H9 (cell line): ENCODE data around the gene DNAJC24. TPM values are rescaled to one million over a fixed set of nuclear protein-coding genes. Genes with fewer than 3 reads are reported as not detected.

Experiments
- DNase-seq: peaks from one replicate; pipeline ENCODE4 v3.0.0-alpha.2; 2017
- H2AFZ ChIP-seq: one replicate; pipeline ENCODE4 v1.6.1; 2013; ENCODE audit warnings: mild to moderate bottlenecking, low read length, control low read depth, moderate library complexity
- H2AK5ac ChIP-seq: 2 replicates; pipeline ENCODE4 v1.6.1; 2013; ENCODE audit warnings: low read length, control low read depth, mixed read lengths; ENCODE audit not compliant: insufficient read length
- H2BK120ac ChIP-seq: one replicate; pipeline ENCODE4 v1.6.1; 2013; ENCODE audit warnings: low read depth, mild to moderate bottlenecking, low read length, control low read depth, inconsistent platforms; ENCODE audit not compliant: poor library complexity, severe bottlenecking
- H2BK12ac ChIP-seq: 2 replicates; pipeline ENCODE4 v1.6.1; 2013; ENCODE audit warnings: low read length, control low read depth, mixed read lengths, low read depth; ENCODE audit not compliant: insufficient read length
- H2BK15ac ChIP-seq: 2 replicates; pipeline ENCODE4 v1.6.1; 2013; ENCODE audit warnings: low read depth, low read length, control low read depth
- H2BK20ac ChIP-seq: one replicate; pipeline ENCODE4 v1.6.1; 2013; ENCODE audit warnings: low read depth, mild to moderate bottlenecking, low read length, control low read depth, inconsistent platforms; ENCODE audit not compliant: poor library complexity, severe bottlenecking
- H2BK5ac ChIP-seq: 2 replicates; pipeline ENCODE4 v1.6.1; 2013; ENCODE audit warnings: low read length, control low read depth, mixed read lengths; ENCODE audit not compliant: insufficient read length
- H3K14ac ChIP-seq: 2 replicates; pipeline ENCODE4 v1.6.1; 2013; ENCODE audit warnings: low read length, control low read depth; ENCODE audit not compliant: insufficient read depth
- H3K18ac ChIP-seq: 2 replicates; pipeline ENCODE4 v1.6.1; 2013; ENCODE audit warnings: low read depth, mild to moderate bottlenecking, mixed read lengths, low read length, control low read depth; ENCODE audit not compliant: insufficient read length
- H3K23ac ChIP-seq: 2 replicates; pipeline ENCODE4 v1.6.1; 2013; ENCODE audit warnings: low read length, control low read depth, mixed read lengths, low read depth; ENCODE audit not compliant: insufficient read length
- H3K23me2 ChIP-seq: 2 replicates; pipeline ENCODE4 v1.6.1; 2013; ENCODE audit warnings: low read depth, mild to moderate bottlenecking, mixed read lengths, low read length, control low read depth; ENCODE audit not compliant: insufficient read length, poor library complexity, severe bottlenecking
- H3K27ac ChIP-seq: 2 replicates; pipeline ENCODE4 v1.5.1; 2013; ENCODE audit warnings: low read length, control low read depth, mixed read lengths, low read depth; ENCODE audit not compliant: insufficient read length
- H3K27me3 ChIP-seq: 2 replicates; pipeline ENCODE4 v1.6.1; 2013; ENCODE audit warnings: low read length, control low read depth, inconsistent platforms; ENCODE audit not compliant: insufficient read depth
- H3K4ac ChIP-seq: 2 replicates; pipeline ENCODE4 v1.6.1; 2013; ENCODE audit warnings: low read depth, mild to moderate bottlenecking, control low read depth, inconsistent platforms, low read length, moderate library complexity
- H3K4me1 ChIP-seq: 2 replicates; pipeline ENCODE4 v1.6.1; 2013; ENCODE audit warnings: low read length, control low read depth, inconsistent platforms; ENCODE audit not compliant: insufficient read depth
- H3K4me2 ChIP-seq: 2 replicates; pipeline ENCODE4 v1.6.1; 2013; ENCODE audit warnings: low read length, control low read depth, mixed read lengths; ENCODE audit not compliant: insufficient read length, insufficient read depth
- H3K56ac ChIP-seq: 2 replicates; pipeline ENCODE4 v1.6.1; 2013; ENCODE audit warnings: low read depth, mild to moderate bottlenecking, mixed read lengths, low read length, control low read depth; ENCODE audit not compliant: insufficient read length
- H3K79me1 ChIP-seq: 2 replicates; pipeline ENCODE4 v1.6.1; 2013; ENCODE audit warnings: low read depth, mild to moderate bottlenecking, moderate library complexity, low read length, control low read depth, inconsistent platforms; ENCODE audit not compliant: insufficient read depth, poor library complexity, severe bottlenecking
- H3K79me2 ChIP-seq: 2 replicates; pipeline ENCODE4 v1.6.1; 2013; ENCODE audit warnings: low read length, control low read depth, inconsistent platforms; ENCODE audit not compliant: insufficient read depth
- H3K9ac ChIP-seq: 2 replicates; pipeline ENCODE4 v1.6.1; 2013; ENCODE audit warnings: low read length, control low read depth, mixed read lengths; ENCODE audit not compliant: insufficient read length; ENCODE audit errors: extremely low read depth
- H3K9me3 ChIP-seq: one replicate; pipeline ENCODE4 v1.6.1; 2013; ENCODE audit warnings: low read depth, low read length, inconsistent platforms; ENCODE audit not compliant: control insufficient read depth
- H3T11ph ChIP-seq: one replicate; pipeline ENCODE4 v1.6.1; 2013; ENCODE audit warnings: mild to moderate bottlenecking, low read length, control low read depth, inconsistent platforms
- H4K20me1 ChIP-seq: one replicate; pipeline ENCODE4 v1.6.1; 2013; ENCODE audit not compliant: control insufficient read depth, insufficient read length, insufficient read depth
- H4K5ac ChIP-seq: 2 replicates; pipeline ENCODE4 v1.6.1; 2013; ENCODE audit warnings: low read depth, mild to moderate bottlenecking, mixed read lengths, low read length, control low read depth; ENCODE audit not compliant: insufficient read length
- H4K8ac ChIP-seq: replicated peaks from 2 replicates; pipeline ENCODE4 v1.6.1; 2013; ENCODE audit warnings: low read length, control low read depth, mixed read lengths, low read depth; ENCODE audit not compliant: insufficient read length
- H4K91ac ChIP-seq: 2 replicates; pipeline ENCODE4 v1.6.1; 2013; ENCODE audit warnings: low read depth, mild to moderate bottlenecking, moderate library complexity, mixed read lengths, low read length, control low read depth; ENCODE audit not compliant: insufficient read length
- H3K27ac Mint-ChIP-seq, 3 experiments: 2 replicates in 2 of 3; 3 replicates in 1 of 3; pipeline ENCODE4 v1.8.0; 2020 to 2021; ENCODE audit warnings: mixed read lengths in 3 of 3, mild to moderate bottlenecking in 1 of 3, moderate library complexity in 1 of 3
- H3K27me3 Mint-ChIP-seq: 2 replicates; pipeline ENCODE4 v1.8.0; 2021; ENCODE audit warnings: low read depth, mild to moderate bottlenecking, moderate library complexity, mixed read lengths
- H3K36me3 Mint-ChIP-seq, 3 experiments: 2 replicates in 2 of 3; 3 replicates in 1 of 3; pipeline ENCODE4 v1.8.0; 2020 to 2021; ENCODE audit warnings: low read depth in 3 of 3, mixed read lengths in 3 of 3; ENCODE audit not compliant: insufficient read depth in 1 of 3
- H3K4me1 Mint-ChIP-seq, 2 experiments: 2 replicates each; pipeline ENCODE4 v1.8.0; 2020; ENCODE audit warnings: mixed read lengths in 2 of 2
- H3K4me3 Mint-ChIP-seq, 2 experiments: 2 replicates in 1 of 2; 3 replicates in 1 of 2; pipeline ENCODE4 v1.8.0; 2020 to 2021; ENCODE audit warnings: mild to moderate bottlenecking in 2 of 2, mixed read lengths in 2 of 2, moderate library complexity in 1 of 2
- H3K9me3 Mint-ChIP-seq, 2 experiments: 2 replicates in 1 of 2; 3 replicates in 1 of 2; pipeline ENCODE4 v1.8.0; 2020; ENCODE audit warnings: mild to moderate bottlenecking in 2 of 2, mixed read lengths in 2 of 2, moderate library complexity in 1 of 2
- WGBS: extraction: QIAGEN DNeasy Blood & Tissue Kit; methylation state at CpG from one replicate; pipeline ENCODE4 v1.1.7; 2013; ENCODE audit warnings: missing lambda C conversion rate, low lambda C conversion rate, mixed read lengths; ENCODE audit not compliant: insufficient read length; ENCODE audit errors: extremely low coverage; 5-methylcytosine and 5-hydroxymethylcytosine counted together
- total RNA-seq: library from RNA; stranded (reverse); gene quantifications from 2 replicates; pipeline ENCODE4 v1.2.1, GENCODE V29; 2021
- TF ChIP-seq, protein P1 (sequence below): fragments of 200-600 bp; sonication (generic); conservative IDR thresholded peaks from 3 replicates; pipeline ENCODE4 v1.8.0; 2021; ENCODE audit warnings: antibody characterized with exemption, mild to moderate bottlenecking

Gene DNAJC24
- total RNA-seq, 1 experiment from 2014 or later: 16.7 TPM

- Mint-ChIP-seq H3K27ac (no peak overlapping the region), H3K27me3 (no peaks in the 10 kb centered on the region), H3K9me3 (no peaks in the 10 kb centered on the region), H3K36me3 (no peaks in the 10 kb centered on the region), H3K4me3 (no peak overlapping the region), H3K4me1 (peaks cover 4% of the 10 kb centered on the region in 2 experiments; a peak in 2 of 4 replicates)
- Histone ChIP-seq H3K56ac (no peak overlapping the region), H4K20me1 (no peaks in the 10 kb centered on the region), H2BK5ac (no peak overlapping the region), H3T11ph (no peak overlapping the region), H3K9ac (no peak overlapping the region), H4K91ac (no peak overlapping the region), H3K18ac (no peak overlapping the region), H3K23ac (no peak overlapping the region), H2BK12ac (no peak overlapping the region), H3K79me2 (no peaks in the 10 kb centered on the region), H3K79me1 (no peaks in the 10 kb centered on the region), H2AFZ (no peak overlapping the region), H3K4me1 (no peaks in the 10 kb centered on the region), H4K8ac (no peak overlapping the region), H2BK15ac (no peak overlapping the region), H3K23me2 (no peaks in the 10 kb centered on the region), H2BK20ac (no peak overlapping the region), H2BK120ac (no peak overlapping the region), H3K9me3 (no peaks in the 10 kb centered on the region), H3K4me2 (no peak overlapping the region), H3K4ac (no peak overlapping the region), H3K27me3 (no peaks in the 10 kb centered on the region), H3K27ac (no peak overlapping the region), H2AK5ac (no peak overlapping the region), H3K14ac (no peak overlapping the region), H4K5ac (no peak overlapping the region)
- TF ChIP-seq, protein P1, sequence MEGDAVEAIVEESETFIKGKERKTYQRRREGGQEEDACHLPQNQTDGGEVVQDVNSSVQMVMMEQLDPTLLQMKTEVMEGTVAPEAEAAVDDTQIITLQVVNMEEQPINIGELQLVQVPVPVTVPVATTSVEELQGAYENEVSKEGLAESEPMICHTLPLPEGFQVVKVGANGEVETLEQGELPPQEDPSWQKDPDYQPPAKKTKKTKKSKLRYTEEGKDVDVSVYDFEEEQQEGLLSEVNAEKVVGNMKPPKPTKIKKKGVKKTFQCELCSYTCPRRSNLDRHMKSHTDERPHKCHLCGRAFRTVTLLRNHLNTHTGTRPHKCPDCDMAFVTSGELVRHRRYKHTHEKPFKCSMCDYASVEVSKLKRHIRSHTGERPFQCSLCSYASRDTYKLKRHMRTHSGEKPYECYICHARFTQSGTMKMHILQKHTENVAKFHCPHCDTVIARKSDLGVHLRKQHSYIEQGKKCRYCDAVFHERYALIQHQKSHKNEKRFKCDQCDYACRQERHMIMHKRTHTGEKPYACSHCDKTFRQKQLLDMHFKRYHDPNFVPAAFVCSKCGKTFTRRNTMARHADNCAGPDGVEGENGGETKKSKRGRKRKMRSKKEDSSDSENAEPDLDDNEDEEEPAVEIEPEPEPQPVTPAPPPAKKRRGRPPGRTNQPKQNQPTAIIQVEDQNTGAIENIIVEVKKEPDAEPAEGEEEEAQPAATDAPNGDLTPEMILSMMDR: no peak
- no CpG with 5 or more reads among the region's 2 CpGs for WGBS
- DNase-seq: no peak
Observed at GRCh38 chr11:31355131-31355530, 14.5 kb upstream of the DNAJC24 start.
